H1 (cell line): ENCODE data around the gene UGT3A1. TPM values are rescaled to one million over a fixed set of nuclear protein-coding genes. Genes with fewer than 3 reads are reported as not detected.

Experiments used
- CTCF ChIA-PET: fragments of 300-600 bp; sonication (Branson Sonifier 250); formaldehyde crosslinking; loops from one replicate; lab custom pipeline; 2021; ENCODE audit not compliant: partially characterized antibody; lab: Charles Lee
- POLR2A ChIA-PET: fragments of 300-600 bp; sonication (Branson Sonifier 250); formaldehyde crosslinking; loops from one replicate; lab custom pipeline; 2021; ENCODE audit warnings: inconsistent platforms; ENCODE audit not compliant: partially characterized antibody; lab: Charles Lee
- DNase-seq, 2 experiments: peaks; one replicate each; pipeline versions ENCODE4 v3.0.0 to v3.0.0-alpha.2; 2010 to 2022; ENCODE audit warnings: low spot score in 2 of 2, low read depth in 1 of 2, mixed read lengths in 1 of 2
- FAIRE-seq: peaks from 2 replicates; lab custom pipeline; 2011; peaks lifted over from hg19 to GRCh38; lab: Jason Lieb, UNC
- H2AFZ ChIP-seq: 2 replicates; pipeline ENCODE4 v1.8.1; 2012; ENCODE audit warnings: low read length, inconsistent platforms
- H2AK5ac ChIP-seq: 2 replicates; pipeline ENCODE4 v1.6.1; 2013; ENCODE audit warnings: low read depth, low read length
- H2BK120ac ChIP-seq: replicated peaks from 2 replicates; pipeline ENCODE3; 2013; ENCODE audit warnings: low read depth, low read length, inconsistent platforms
- H2BK12ac ChIP-seq: 2 replicates; pipeline ENCODE4 v1.6.1; 2013; ENCODE audit warnings: low read depth, low read length
- H2BK15ac ChIP-seq: 2 replicates; pipeline ENCODE4 v1.6.1; 2013; ENCODE audit warnings: low read length
- H2BK20ac ChIP-seq: 2 replicates; pipeline ENCODE4 v1.6.1; 2013; ENCODE audit warnings: low read length
- H2BK5ac ChIP-seq: 2 replicates; pipeline ENCODE4 v1.6.1; 2013; ENCODE audit warnings: low read depth, low read length
- H3K14ac ChIP-seq: 2 replicates; pipeline ENCODE4 v1.6.1; 2013; ENCODE audit warnings: inconsistent platforms; ENCODE audit not compliant: insufficient read length
- H3K18ac ChIP-seq: 2 replicates; pipeline ENCODE4 v1.6.1; 2013; ENCODE audit warnings: low read length; ENCODE audit errors: extremely low read depth
- H3K23ac ChIP-seq: 2 replicates; pipeline ENCODE4 v1.6.1; 2013; ENCODE audit warnings: inconsistent platforms; ENCODE audit not compliant: insufficient read length
- H3K23me2 ChIP-seq: 2 replicates; pipeline ENCODE4 v1.6.1; 2013; ENCODE audit warnings: low read depth, low read length
- H3K27ac ChIP-seq: 2 replicates; pipeline ENCODE4 v1.6.1; 2011; ENCODE audit warnings: low read depth, low read length, inconsistent platforms
- H3K27me3 ChIP-seq, 4 experiments: replicated peaks in 1 of 4; 1 replicate in 1 of 4; 2 replicates in 3 of 4; pipeline versions ENCODE4 v1.6.1 to v1.8.1; 2011 to 2013; ENCODE audit warnings: low read length in 3 of 4, mild to moderate bottlenecking in 3 of 4, inconsistent platforms in 2 of 4, mixed read lengths in 2 of 4, moderate library complexity in 1 of 4; ENCODE audit not compliant: control insufficient read depth in 3 of 4, insufficient read depth in 3 of 4; ENCODE audit errors: extremely low read depth in 1 of 4
- H3K36me3 ChIP-seq, 4 experiments: 2 replicates each; pipeline versions ENCODE4 v1.6.1 to v1.8.1; 2011 to 2013; ENCODE audit warnings: mild to moderate bottlenecking in 4 of 4, low read length in 3 of 4, moderate library complexity in 2 of 4, control low read depth in 1 of 4, inconsistent platforms in 1 of 4; ENCODE audit not compliant: insufficient read depth in 4 of 4, control insufficient read depth in 2 of 4
- H3K4ac ChIP-seq: replicated peaks from 2 replicates; pipeline ENCODE3; 2013; ENCODE audit warnings: low read length, low read depth, mixed read lengths, inconsistent platforms; ENCODE audit not compliant: insufficient read length
- H3K4me1 ChIP-seq, 4 experiments: replicated peaks in 1 of 4; 1 replicate in 1 of 4; 2 replicates in 3 of 4; pipeline versions ENCODE4 v1.6.1 to v1.8.1; 2011 to 2013; ENCODE audit warnings: low read length in 3 of 4, inconsistent platforms in 2 of 4, mixed read lengths in 1 of 4; ENCODE audit not compliant: insufficient read depth in 4 of 4, control insufficient read depth in 3 of 4
- H3K4me2 ChIP-seq, 2 experiments: 2 replicates each; pipeline versions ENCODE4 v1.6.1 to v1.8.1; 2011 to 2013; ENCODE audit warnings: low read depth in 2 of 2, low read length in 2 of 2, control low read depth in 1 of 2, inconsistent platforms in 1 of 2, mild to moderate bottlenecking in 1 of 2; ENCODE audit not compliant: insufficient read depth in 1 of 2
- H3K4me3 ChIP-seq, 4 experiments: fragments of 200-600, 300-600 bp in 1 of 4; sonication (generic), shearing (Covaris generic), sonication (Bioruptor Twin) in 1 of 4; 2 replicates each; pipeline versions ENCODE4 v1.5.1 to v1.8.1; 2011 to 2016; ENCODE audit warnings: low read length in 4 of 4, low read depth in 3 of 4, control low read depth in 2 of 4, inconsistent platforms in 2 of 4, mild to moderate bottlenecking in 2 of 4, mixed read lengths in 1 of 4, moderate library complexity in 1 of 4; ENCODE audit not compliant: insufficient read depth in 2 of 4; ENCODE audit errors: extremely low read depth in 1 of 4
- H3K56ac ChIP-seq: replicated peaks from 2 replicates; pipeline ENCODE3; 2013; ENCODE audit warnings: low read depth, mild to moderate bottlenecking, mixed read lengths, low read length, inconsistent platforms; ENCODE audit not compliant: insufficient read length
- H3K79me1 ChIP-seq: 2 replicates; pipeline ENCODE4 v1.6.1; 2013; ENCODE audit warnings: low read depth, low read length, control low read depth
- H3K79me2 ChIP-seq, 2 experiments: 2 replicates each; pipeline versions ENCODE4 v1.6.1 to v1.8.1; 2012 to 2013; ENCODE audit warnings: low read length in 2 of 2, mild to moderate bottlenecking in 2 of 2, inconsistent platforms in 1 of 2; ENCODE audit not compliant: insufficient read depth in 2 of 2, control insufficient read depth in 1 of 2
- H3K9ac ChIP-seq, 4 experiments: replicated peaks in 1 of 4; 1 replicate in 1 of 4; 2 replicates in 3 of 4; pipeline versions ENCODE4 v1.6.1 to v1.8.1; 2011 to 2013; ENCODE audit warnings: low read depth in 3 of 4, low read length in 3 of 4, control low read depth in 2 of 4, mild to moderate bottlenecking in 2 of 4, moderate library complexity in 2 of 4, inconsistent platforms in 1 of 4; ENCODE audit errors: extremely low read depth in 1 of 4
- H3K9me3 ChIP-seq, 2 experiments: 2 replicates each; pipeline versions ENCODE4 v1.6.1 to v1.8.1; 2012 to 2013; ENCODE audit warnings: mild to moderate bottlenecking in 2 of 2, moderate library complexity in 2 of 2, control low read depth in 1 of 2, inconsistent platforms in 1 of 2, low read depth in 1 of 2, low read length in 1 of 2, mixed read lengths in 1 of 2; ENCODE audit not compliant: insufficient read depth in 2 of 2
- H4K20me1 ChIP-seq, 2 experiments: replicated peaks in 1 of 2; 2 replicates each; pipeline versions ENCODE3 to v1.8.1; 2011 to 2013; ENCODE audit warnings: inconsistent platforms in 2 of 2, low read length in 2 of 2, mild to moderate bottlenecking in 1 of 2; ENCODE audit not compliant: insufficient read depth in 2 of 2, control insufficient read depth in 1 of 2
- H4K5ac ChIP-seq: 2 replicates; pipeline ENCODE4 v1.6.1; 2013; ENCODE audit warnings: low read length, low read depth, mixed read lengths, inconsistent platforms; ENCODE audit not compliant: insufficient read length
- H4K8ac ChIP-seq: 2 replicates; pipeline ENCODE4 v1.8.0; 2013; ENCODE audit warnings: mild to moderate bottlenecking, moderate library complexity, low read length, inconsistent platforms; ENCODE audit not compliant: insufficient read depth; ENCODE audit errors: extremely low read depth
- H4K91ac ChIP-seq: replicated peaks from 2 replicates; pipeline ENCODE3; 2013; ENCODE audit warnings: low read length, mixed read lengths, inconsistent platforms; ENCODE audit not compliant: insufficient read length
- SP2 ChIP-seq: IDR thresholded peaks from 2 replicates; pipeline ENCODE4 v1.6.1; 2012; ENCODE audit warnings: mild to moderate bottlenecking, low read length, inconsistent platforms
- SRF ChIP-seq: IDR thresholded peaks from 2 replicates; pipeline ENCODE4 v1.6.1; 2011; ENCODE audit warnings: mild to moderate bottlenecking, low read depth, low read length, moderate library complexity
- WGBS, 2 experiments: shearing (Covaris generic) in 1 of 2; methylation state at CpG; one replicate each; pipeline versions ENCODE4 v1.1.6 to v1.1.7; 2013 to 2015; ENCODE audit warnings: low lambda C conversion rate in 2 of 2, mixed read lengths in 2 of 2, inconsistent platforms in 1 of 2, low coverage in 1 of 2, missing lambda C conversion rate in 1 of 2; ENCODE audit not compliant: insufficient replicate concordance in 2 of 2, insufficient coverage in 1 of 2, insufficient read length in 1 of 2; ENCODE audit errors: extremely low coverage in 1 of 2, missing lambda C conversion rate in 1 of 2; 5-methylcytosine and 5-hydroxymethylcytosine counted together
- polyA plus RNA-seq, 7 experiments: library from polyadenylated mRNA; depleted of rRNA in 3 of 7; stranded (reverse) in 5 of 7; unstranded in 2 of 7; fragments of >200 nt in 5 of 7; fragments of 200-250 nt in 2 of 7; gene quantifications; 1 replicate in 5 of 7; 2 replicates in 1 of 7; 4 replicates in 1 of 7; pipeline versions ENCODE4 v1.2.1 to v1.2.3, GENCODE V29; 2011 to 2013; ENCODE audit warnings: missing spikeins in 2 of 7, mixed read lengths in 2 of 7
- total RNA-seq: library from RNA; stranded (reverse); fragmentation: NEBNext Ultra II Directional; extraction: Animal tissue kit (Norgen Biotek cat#: 25700); gene quantifications from 2 replicates; pipeline ENCODE4 v1.2.1, GENCODE V29; 2021

The UGT3A1 gene
- total and polyA plus RNA-seq, 2 of the 8 experiments (the other 6 are each of a cell fraction or from before 2014, with no cell fraction given) = 2.4 to 3.4 TPM

DNA sequence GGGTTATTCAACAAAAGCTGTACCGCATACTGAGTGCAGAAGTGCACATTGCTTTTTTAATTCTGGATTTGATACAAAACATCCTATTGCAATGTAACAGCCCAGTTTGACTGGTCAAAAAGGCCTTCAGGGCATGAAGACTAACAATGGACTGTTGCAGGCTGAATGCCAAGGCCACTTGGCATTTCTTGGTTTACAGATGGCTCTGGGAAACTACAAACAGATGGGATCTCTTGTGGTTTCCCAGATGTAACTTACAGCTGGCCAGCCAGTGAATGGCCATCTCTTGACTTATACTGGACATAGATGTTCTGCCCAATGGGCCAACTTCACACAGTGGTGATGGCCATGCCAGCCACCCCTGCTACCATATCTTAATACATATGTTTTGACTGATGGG is 38.7 kb upstream of the UGT3A1 start:
- H2BK20ac ChIP-seq = no peak overlapping the region
- no peak overlapping the region for H3K18ac ChIP-seq
- no peak overlapping the region for H3K9ac ChIP-seq
- no peak overlapping the region for H2BK5ac ChIP-seq
- no peak for TF ChIP-seq SRF
- TF ChIP-seq SP2 = no peak
- H3K23ac ChIP-seq = no peak overlapping the region
- no peak overlapping the region for H3K27ac ChIP-seq
- no peak overlapping the region for H2BK120ac ChIP-seq
- no peak for DNase-seq
- H3K79me2 ChIP-seq = no peaks in the 10 kb centered on the region
- no peak overlapping the region for H3K4ac ChIP-seq
- H4K8ac ChIP-seq = no peak overlapping the region
- FAIRE-seq = no peak
- H3K14ac ChIP-seq = no peak overlapping the region
- no peak overlapping the region for H3K4me3 ChIP-seq
- no peak overlapping the region for H4K5ac ChIP-seq
- POLR2A ChIA-PET = no interaction called here
- H3K27me3 ChIP-seq = no peaks in the 10 kb centered on the region
- H3K56ac ChIP-seq = no peak overlapping the region
- no peaks in the 10 kb centered on the region for H4K20me1 ChIP-seq
- no peak overlapping the region for H3K4me2 ChIP-seq
- no peak overlapping the region for H2BK15ac ChIP-seq
- H2BK12ac ChIP-seq = no peak overlapping the region
- H3K36me3 ChIP-seq = no peaks in the 10 kb centered on the region
- H3K4me1 ChIP-seq = no peaks in the 10 kb centered on the region
- no peaks in the 10 kb centered on the region for H3K79me1 ChIP-seq
- peaks cover 0 to 7% of the 10 kb centered on the region in 2 experiments; a peak in 2 of 4 replicates for H3K9me3 ChIP-seq
- CTCF ChIA-PET = interaction anchor here (1.5 kb wide), 1 partner anchor 40 kb away, joined by 4 read pairs; no protein-coding TSS in a partner anchor
- WGBS, 2 experiments = 87% methylated on average over 1 of the region's 1 CpG; no CpG with 5 or more reads in 1 of the 2 experiments
- no peak overlapping the region for H2AK5ac ChIP-seq
- no peak overlapping the region for H4K91ac ChIP-seq
- H3K23me2 ChIP-seq = no peaks in the 10 kb centered on the region
- no peak overlapping the region for H2AFZ ChIP-seq
